ENCODE data around the gene HES6.

The HES6 gene

GRCh38 chr2:238247002-238247822, 7.4 kb upstream of the HES6 start:
- TF ChIP-seq, protein P1, sequence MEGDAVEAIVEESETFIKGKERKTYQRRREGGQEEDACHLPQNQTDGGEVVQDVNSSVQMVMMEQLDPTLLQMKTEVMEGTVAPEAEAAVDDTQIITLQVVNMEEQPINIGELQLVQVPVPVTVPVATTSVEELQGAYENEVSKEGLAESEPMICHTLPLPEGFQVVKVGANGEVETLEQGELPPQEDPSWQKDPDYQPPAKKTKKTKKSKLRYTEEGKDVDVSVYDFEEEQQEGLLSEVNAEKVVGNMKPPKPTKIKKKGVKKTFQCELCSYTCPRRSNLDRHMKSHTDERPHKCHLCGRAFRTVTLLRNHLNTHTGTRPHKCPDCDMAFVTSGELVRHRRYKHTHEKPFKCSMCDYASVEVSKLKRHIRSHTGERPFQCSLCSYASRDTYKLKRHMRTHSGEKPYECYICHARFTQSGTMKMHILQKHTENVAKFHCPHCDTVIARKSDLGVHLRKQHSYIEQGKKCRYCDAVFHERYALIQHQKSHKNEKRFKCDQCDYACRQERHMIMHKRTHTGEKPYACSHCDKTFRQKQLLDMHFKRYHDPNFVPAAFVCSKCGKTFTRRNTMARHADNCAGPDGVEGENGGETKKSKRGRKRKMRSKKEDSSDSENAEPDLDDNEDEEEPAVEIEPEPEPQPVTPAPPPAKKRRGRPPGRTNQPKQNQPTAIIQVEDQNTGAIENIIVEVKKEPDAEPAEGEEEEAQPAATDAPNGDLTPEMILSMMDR (IDR thresholded peaks at IDR 0.05; ENCODE audit: control extremely low read depth, extremely low read depth, low read depth, missing control alignments), result no peak
- CTCF ChIA-PET, result interaction anchor here (3.0 to 4.4 kb wide), 2 partner anchors 9 to 16 kb away, joined by 9 to 21 read pairs; no protein-coding TSS in a partner anchor
- DNase-seq (ENCODE audit: extremely low spot score), result no peak
- POLR2A ChIA-PET, result no interaction called here

DNA sequence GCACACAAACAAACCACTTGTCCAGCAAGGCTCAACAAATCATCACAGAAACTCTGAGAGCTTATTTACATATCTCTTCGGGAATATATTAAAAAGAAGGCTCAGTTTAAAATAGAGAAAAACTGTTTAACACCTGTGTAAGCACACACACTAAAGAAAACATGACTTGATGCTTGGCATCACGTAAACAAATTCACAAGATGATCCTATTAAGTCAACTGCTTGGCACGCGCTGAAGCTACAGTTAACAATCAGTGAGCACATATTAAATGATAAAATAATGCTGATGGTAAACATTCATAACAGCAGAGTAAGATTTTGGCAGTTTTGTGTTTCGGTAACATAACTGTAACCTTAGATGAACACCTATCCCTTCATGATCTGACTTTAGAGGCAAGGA, 4.3 kb upstream of the HES6 start:
- DNase-seq (ENCODE audit: extremely low spot score), result no peak
- ChIA-PET CTCF (interaction anchor here (0.9 to 1.5 kb wide), 3 partner anchors 8 to 21 kb away, joined by 3 to 4 read pairs (median 4); no protein-coding TSS in a partner anchor), POLR2A (interaction anchor here (0.9 kb wide), 1 partner anchor 43 kb away, joined by 4 read pairs; no protein-coding TSS in a partner anchor)
- TF ChIP-seq, protein P1 (IDR thresholded peaks at IDR 0.05; ENCODE audit: control extremely low read depth, extremely low read depth, low read depth, missing control alignments), result no peak

- TF ChIP-seq, protein P1 (IDR thresholded peaks at IDR 0.05; ENCODE audit: control extremely low read depth, extremely low read depth, low read depth, missing control alignments), result no peak
- ChIA-PET CTCF (interaction anchor here (0.9 to 1.5 kb wide), 3 partner anchors 9 to 22 kb away, joined by 3 to 4 read pairs (median 4); no protein-coding TSS in a partner anchor), POLR2A (no interaction called here)
- no peak for DNase-seq (ENCODE audit: extremely low spot score)
Observed at GRCh38 chr2:238243496-238244076, 3.7 kb upstream of the HES6 start.

GRCh38 chr2:238242731-238243495, 3.1 kb upstream of the HES6 start:
- TF ChIP-seq, protein P1 (IDR thresholded peaks at IDR 0.05; ENCODE audit: control extremely low read depth, extremely low read depth, low read depth, missing control alignments), result no peak
- ChIA-PET POLR2A (no interaction called here), CTCF (interaction anchor here (0.7 to 1.5 kb wide), 4 partner anchors 12 to 22 kb away, joined by 3 to 4 read pairs (median 4); no protein-coding TSS in a partner anchor)
- DNase-seq (ENCODE audit: extremely low spot score), result no peak

GRCh38 chr2:238241970-238242369, 2.1 kb upstream of the HES6 start:
- CTCF ChIA-PET, result interaction anchor here (1.1 to 1.5 kb wide), 2 partner anchors 21 to 24 kb away, joined by 3 read pairs; no protein-coding TSS in a partner anchor
- POLR2A ChIA-PET, result no interaction called here
- TF ChIP-seq, protein P1 (IDR thresholded peaks at IDR 0.05; ENCODE audit: control extremely low read depth, extremely low read depth, low read depth, missing control alignments), result no peak

More at GRCh38 chr2:238241970-238242369, 2.1 kb upstream of the HES6 start:
- no peak for DNase-seq (ENCODE audit: extremely low spot score)

Data from GM10248 (cell line).